ENCODE results near the gene MED13.
A peak's percentile ranks its signal among the peaks of the same experiment; 100 is the strongest.

The MED13 gene

GRCh38 chr17:62073993-62074392 is 8.9 kb upstream of the MED13 start:
- no peak for TF ChIP-seq RAD21 (IDR thresholded peaks at IDR 0.05; ENCODE audit: low read depth)
- no peak for TF ChIP-seq FOXM1 (IDR thresholded peaks at IDR 0.05; ENCODE audit: borderline replicate concordance, low read depth)
- TF ChIP-seq YY1 (IDR thresholded peaks at IDR 0.05; ENCODE audit: low read depth): no peak
- TF ChIP-seq CEBPB (IDR thresholded peaks at IDR 0.05): no peak
- TF ChIP-seq USF1 (IDR thresholded peaks at IDR 0.05): no peak
- TF ChIP-seq EGR1 (IDR thresholded peaks at IDR 0.05): no peak

GRCh38 chr17:62070900-62071299 is 5.8 kb upstream of the MED13 start:
- TF ChIP-seq CREB1 (IDR thresholded peaks at IDR 0.05; ENCODE audit: low read depth) (no peak), EGR1 (IDR thresholded peaks at IDR 0.05) (no peak), TEAD4 (IDR thresholded peaks at IDR 0.05) (no peak), REST (IDR thresholded peaks at IDR 0.05; ENCODE audit: low read depth) (no peak), FOXM1 (IDR thresholded peaks at IDR 0.05; ENCODE audit: borderline replicate concordance, low read depth) (no peak), TAF1 (IDR thresholded peaks at IDR 0.05; ENCODE audit: low read depth) (no peak), RAD21 (IDR thresholded peaks at IDR 0.05; ENCODE audit: low read depth) (no peak), YY1 (IDR thresholded peaks at IDR 0.05; ENCODE audit: low read depth) (no peak), CEBPB (IDR thresholded peaks at IDR 0.05) (no peak), EP300 (IDR thresholded peaks at IDR 0.05; ENCODE audit: borderline replicate concordance) (no peak), USF1 (IDR thresholded peaks at IDR 0.05) (no peak), MAX (IDR thresholded peaks at IDR 0.05) (no peak), ZBTB7A (IDR thresholded peaks at IDR 0.05; ENCODE audit: low read depth) (no peak), NFIC (IDR thresholded peaks at IDR 0.05) (no peak), TCF12 (IDR thresholded peaks at IDR 0.05; ENCODE audit: low read depth) (no peak)

GRCh38 chr17:62067165-62068145 is 2.4 kb upstream of the MED13 start:
- TF ChIP-seq MAX (IDR thresholded peaks at IDR 0.05) (no peak), FOXM1 (IDR thresholded peaks at IDR 0.05; ENCODE audit: borderline replicate concordance, low read depth) (no peak), EP300 (IDR thresholded peaks at IDR 0.05; ENCODE audit: borderline replicate concordance) (no peak)

GRCh38 chr17:62065611-62066468 is 762 bp upstream of the MED13 start:
- TF ChIP-seq FOXM1 (IDR thresholded peaks at IDR 0.05; ENCODE audit: borderline replicate concordance, low read depth): 0 out of 2 replicates have a peak, but pooled peaks have one; percentile 28
- TF ChIP-seq NFIC (IDR thresholded peaks at IDR 0.05): 0 out of 2 replicates have a peak, but pooled peaks have one; percentile 20
- peak; percentile 76 for TF ChIP-seq TAF1 (IDR thresholded peaks at IDR 0.05; ENCODE audit: low read depth)
- peak; percentile 46; the same call in 1 of the 2 replicates for TF ChIP-seq EGR1 (IDR thresholded peaks at IDR 0.05)
- no peak for TF ChIP-seq REST (IDR thresholded peaks at IDR 0.05; ENCODE audit: low read depth)
- TF ChIP-seq EP300 (IDR thresholded peaks at IDR 0.05; ENCODE audit: borderline replicate concordance): no peak
- no peak for TF ChIP-seq TEAD4 (IDR thresholded peaks at IDR 0.05)
- peak; percentile 100 for TF ChIP-seq USF1 (IDR thresholded peaks at IDR 0.05)
- peak; percentile 66 for TF ChIP-seq MAX (IDR thresholded peaks at IDR 0.05)
- no peak for TF ChIP-seq CEBPB (IDR thresholded peaks at IDR 0.05)
- no peak for TF ChIP-seq CREB1 (IDR thresholded peaks at IDR 0.05; ENCODE audit: low read depth)
- peak; percentile 92 for TF ChIP-seq YY1 (IDR thresholded peaks at IDR 0.05; ENCODE audit: low read depth)
- peak; percentile 71 for TF ChIP-seq RAD21 (IDR thresholded peaks at IDR 0.05; ENCODE audit: low read depth)
- 0 out of 2 replicates have a peak, but pooled peaks have one; percentile 62 for TF ChIP-seq ZBTB7A (IDR thresholded peaks at IDR 0.05; ENCODE audit: low read depth)
- no peak; the same call in 1 of the 2 replicates for TF ChIP-seq TCF12 (IDR thresholded peaks at IDR 0.05; ENCODE audit: low read depth)

Measured in Ishikawa (cell line).